LNCaP clone FGC (cell line): ENCODE data around the gene RUSC1.

Experiments used
- DNase-seq: peaks from one replicate; pipeline ENCODE4 v3.0.0-alpha.2; 2011; ENCODE audit warnings: low read depth
- H3K4me3 ChIP-seq: 2 replicates; pipeline ENCODE4 v1.5.1; 2011; ENCODE audit warnings: mild to moderate bottlenecking, low read depth, low read length, control low read depth
- CTCF ChIP-seq: IDR thresholded peaks from 2 replicates; pipeline ENCODE4 v1.5.1; 2012; ENCODE audit warnings: mild to moderate bottlenecking; ENCODE audit not compliant: control insufficient read depth, insufficient read depth; ENCODE audit errors: extremely low read depth

The RUSC1 gene

GRCh38 chr1:155295183-155295941 is 25.3 kb upstream of the RUSC1 start:
- no peak for DNase-seq
- H3K4me3 ChIP-seq: no peak overlapping the region
- TF ChIP-seq CTCF: no peak

GRCh38 chr1:155295942-155296267 is 24.8 kb upstream of the RUSC1 start:
- no peak for TF ChIP-seq CTCF
- no peak for DNase-seq
- H3K4me3 ChIP-seq: no peak overlapping the region

GRCh38 chr1:155296661-155297060 is 24.0 kb upstream of the RUSC1 start:
- DNase-seq: no peak
- TF ChIP-seq CTCF: no peak
- H3K4me3 ChIP-seq: no peak overlapping the region

- H3K4me3 ChIP-seq: no peak overlapping the region
- DNase-seq: no peak
- no peak for TF ChIP-seq CTCF
These were observed 23.3 kb upstream of the RUSC1 start for GRCh38 chr1:155297384-155297783.

- no peak for TF ChIP-seq CTCF
- H3K4me3 ChIP-seq: no peak overlapping the region
These were observed 20.7 kb upstream of the RUSC1 start for GRCh38 chr1:155300024-155300423.

GRCh38 chr1:155300553-155301329 is 20.0 kb upstream of the RUSC1 start:
- no peak for DNase-seq
- no peak for TF ChIP-seq CTCF

More at GRCh38 chr1:155300024-155300423, 20.7 kb upstream of the RUSC1 start:
- DNase-seq: no peak

More at GRCh38 chr1:155300553-155301329, 20.0 kb upstream of the RUSC1 start:
- H3K4me3 ChIP-seq: no peak overlapping the region
